Measurements from ENCODE around the gene SF3B3. TPM values are rescaled to one million over a fixed set of nuclear protein-coding genes. Genes with fewer than 3 reads are reported as not detected.

SF3B3 gene
- total RNA-seq, 1 experiment from 2014 or later, result 187 TPM

DNA sequence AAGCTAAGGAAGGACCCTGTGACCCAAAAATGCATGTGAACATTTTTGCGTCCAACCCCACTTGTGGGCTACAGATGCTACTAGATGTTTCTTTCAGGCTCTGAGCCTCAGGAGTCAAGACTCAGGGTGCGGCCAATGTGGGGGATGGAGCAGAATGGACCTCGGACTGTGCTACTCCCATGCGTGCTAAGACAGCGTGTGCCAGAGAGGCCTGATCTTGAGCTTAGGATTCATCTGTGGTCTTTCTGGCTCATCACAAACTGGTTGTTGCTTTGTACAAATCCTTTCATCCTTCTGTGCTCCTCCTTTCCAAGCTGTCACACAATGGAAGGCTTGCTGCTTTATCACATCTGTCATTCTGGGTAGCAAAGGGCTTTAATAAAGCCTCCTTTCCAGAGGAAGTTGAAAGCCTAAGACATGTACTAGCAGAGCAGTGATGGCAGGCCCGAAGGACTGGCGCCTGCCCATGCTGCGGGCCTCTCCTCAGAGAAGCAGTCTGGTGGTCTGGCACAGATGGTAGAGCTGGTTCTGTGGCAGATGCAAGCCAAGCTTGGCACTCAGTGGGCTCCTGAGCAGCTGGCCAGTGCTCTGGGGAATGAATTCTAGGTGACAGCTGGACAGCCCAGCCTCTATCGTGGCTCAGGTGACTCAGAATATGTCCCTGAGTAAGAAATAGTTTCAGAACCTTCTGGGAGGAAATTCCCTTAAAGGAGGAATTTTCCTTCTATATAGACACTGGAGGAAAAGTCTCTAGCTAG, 28.0 kb upstream of the SF3B3 start:
- no peak for DNase-seq
- Histone ChIP-seq H3K9me3 (ENCODE audit: low read length) (no peaks in the 10 kb centered on the region), H3K4me2 (ENCODE audit: low read depth, low read length, poor library complexity, severe bottlenecking) (no peak overlapping the region), H3K27ac (ENCODE audit: low read length) (no peak overlapping the region), H3K4me1 (ENCODE audit: low read length) (no peaks in the 10 kb centered on the region), H3K27me3 (ENCODE audit: low read length) (no peaks in the 10 kb centered on the region), H3K4me3 (ENCODE audit: low read length) (no peak overlapping the region), H3K9me2 (replicated peaks; ENCODE audit: insufficient read depth, low read length) (no peaks in the 10 kb centered on the region), H3K9ac (ENCODE audit: low read length) (no peak overlapping the region), H3K36me3 (ENCODE audit: insufficient read depth, low read length) (peaks cover 5% of the 10 kb centered on the region; the same call in 1 of the 2 replicates), H4K20me1 (ENCODE audit: insufficient read depth, low read depth, low read length) (no peaks in the 10 kb centered on the region), H3K79me2 (ENCODE audit: low read length) (no peaks in the 10 kb centered on the region), H2AFZ (ENCODE audit: low read length) (no peak overlapping the region)

DNA sequence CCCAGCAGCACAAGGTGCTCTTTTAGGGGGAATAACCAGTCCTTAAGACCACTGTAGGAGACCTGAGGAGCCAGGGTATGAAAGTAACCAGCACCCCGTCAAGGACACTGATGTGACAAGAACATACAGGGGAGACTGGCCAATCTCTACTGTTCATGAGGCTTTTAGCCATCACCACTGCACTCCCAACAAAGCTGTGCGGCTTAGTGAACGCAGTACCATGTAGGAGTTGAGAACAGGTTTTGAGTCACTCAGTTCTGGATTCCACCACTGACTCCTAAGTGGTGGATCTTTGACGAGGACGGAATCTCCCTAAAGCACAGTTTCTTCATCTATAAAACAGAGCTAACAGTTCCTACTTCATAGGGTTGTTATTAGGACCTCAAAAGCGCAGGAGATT, 27.1 kb upstream of the SF3B3 start:
- H2AFZ ChIP-seq (ENCODE audit: low read length), result no peak overlapping the region
- no peak overlapping the region for H3K4me2 ChIP-seq (ENCODE audit: low read depth, low read length, poor library complexity, severe bottlenecking)
- H3K4me1 ChIP-seq (ENCODE audit: low read length), result no peaks in the 10 kb centered on the region
- H4K20me1 ChIP-seq (ENCODE audit: insufficient read depth, low read depth, low read length), result no peaks in the 10 kb centered on the region
- no peak overlapping the region for H3K27ac ChIP-seq (ENCODE audit: low read length)
- H3K27me3 ChIP-seq (ENCODE audit: low read length), result no peaks in the 10 kb centered on the region
- H3K9me2 ChIP-seq (replicated peaks; ENCODE audit: insufficient read depth, low read length), result no peaks in the 10 kb centered on the region
- H3K79me2 ChIP-seq (ENCODE audit: low read length), result no peaks in the 10 kb centered on the region
- H3K4me3 ChIP-seq (ENCODE audit: low read length), result no peak overlapping the region
- peaks cover 8% of the 10 kb centered on the region; the same call in 1 of the 2 replicates for H3K36me3 ChIP-seq (ENCODE audit: insufficient read depth, low read length)
- no peak for DNase-seq
- no peaks in the 10 kb centered on the region for H3K9me3 ChIP-seq (ENCODE audit: low read length)
- no peak overlapping the region for H3K9ac ChIP-seq (ENCODE audit: low read length)

GRCh38 chr16:70508752-70509151, 14.9 kb upstream of the SF3B3 start:
- no peaks in the 10 kb centered on the region for H3K9me2 ChIP-seq (replicated peaks; ENCODE audit: insufficient read depth, low read length)
- H3K9ac ChIP-seq (ENCODE audit: low read length), result no peak overlapping the region
- peak; percentile 71 for DNase-seq
- no peaks in the 10 kb centered on the region for H3K4me1 ChIP-seq (ENCODE audit: low read length)
- no peak overlapping the region for H2AFZ ChIP-seq (ENCODE audit: low read length)
- no peaks in the 10 kb centered on the region for H3K27me3 ChIP-seq (ENCODE audit: low read length)
- H3K27ac ChIP-seq (ENCODE audit: low read length), result no peak overlapping the region
- no peak overlapping the region for H3K4me2 ChIP-seq (ENCODE audit: low read depth, low read length, poor library complexity, severe bottlenecking)
- peaks cover 7% of the 10 kb centered on the region; the same call in 1 of the 2 replicates for H3K36me3 ChIP-seq (ENCODE audit: insufficient read depth, low read length)
- H3K4me3 ChIP-seq (ENCODE audit: low read length), result no peak overlapping the region
- H3K79me2 ChIP-seq (ENCODE audit: low read length), result no peaks in the 10 kb centered on the region
- no peaks in the 10 kb centered on the region for H4K20me1 ChIP-seq (ENCODE audit: insufficient read depth, low read depth, low read length)
- no peaks in the 10 kb centered on the region for H3K9me3 ChIP-seq (ENCODE audit: low read length)

GRCh38 chr16:70510216-70510615, 13.4 kb upstream of the SF3B3 start:
- H3K4me3 ChIP-seq (ENCODE audit: low read length), result no peak overlapping the region
- H3K9me2 ChIP-seq (replicated peaks; ENCODE audit: insufficient read depth, low read length), result no peaks in the 10 kb centered on the region
- no peak overlapping the region for H3K4me2 ChIP-seq (ENCODE audit: low read depth, low read length, poor library complexity, severe bottlenecking)
- H4K20me1 ChIP-seq (ENCODE audit: insufficient read depth, low read depth, low read length), result no peaks in the 10 kb centered on the region
- no peaks in the 10 kb centered on the region for H3K27me3 ChIP-seq (ENCODE audit: low read length)
- peaks cover 13% of the 10 kb centered on the region; the same call in 1 of the 2 replicates for H3K36me3 ChIP-seq (ENCODE audit: insufficient read depth, low read length)
- no peak overlapping the region for H3K27ac ChIP-seq (ENCODE audit: low read length)
- no peaks in the 10 kb centered on the region for H3K9me3 ChIP-seq (ENCODE audit: low read length)
- H2AFZ ChIP-seq (ENCODE audit: low read length), result no peak overlapping the region
- no peaks in the 10 kb centered on the region for H3K4me1 ChIP-seq (ENCODE audit: low read length)
- no peaks in the 10 kb centered on the region for H3K79me2 ChIP-seq (ENCODE audit: low read length)
- no peak for DNase-seq
- no peak overlapping the region for H3K9ac ChIP-seq (ENCODE audit: low read length)

DNA sequence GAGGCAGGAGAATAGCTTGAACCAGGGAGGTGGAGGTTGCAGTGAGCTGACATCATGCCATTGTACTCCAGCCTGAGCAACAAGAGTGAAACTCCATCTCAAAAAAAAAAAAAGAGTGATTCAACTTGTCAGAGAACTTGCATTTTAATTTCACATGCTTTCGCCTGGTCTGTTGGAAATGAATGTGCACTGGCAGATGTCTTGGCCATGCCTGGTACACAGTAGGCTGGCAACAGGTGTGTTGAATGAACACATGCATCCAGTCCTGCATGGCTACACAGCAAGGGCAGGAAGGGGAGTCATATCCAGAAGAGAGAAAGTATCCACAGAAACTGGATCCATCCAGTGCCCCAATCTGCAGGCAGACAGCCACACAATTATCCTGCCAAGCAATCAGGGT, 11.8 kb upstream of the SF3B3 start:
- H3K4me2 ChIP-seq (ENCODE audit: low read depth, low read length, poor library complexity, severe bottlenecking), result no peak overlapping the region
- H4K20me1 ChIP-seq (ENCODE audit: insufficient read depth, low read depth, low read length), result no peaks in the 10 kb centered on the region
- no peaks in the 10 kb centered on the region for H3K79me2 ChIP-seq (ENCODE audit: low read length)
- no peak overlapping the region for H2AFZ ChIP-seq (ENCODE audit: low read length)
- no peak overlapping the region for H3K27ac ChIP-seq (ENCODE audit: low read length)
- H3K36me3 ChIP-seq (ENCODE audit: insufficient read depth, low read length), result peaks cover 13% of the 10 kb centered on the region; the same call in 1 of the 2 replicates
- DNase-seq, result no peak
- H3K4me3 ChIP-seq (ENCODE audit: low read length), result no peak overlapping the region
- H3K27me3 ChIP-seq (ENCODE audit: low read length), result no peaks in the 10 kb centered on the region
- no peak overlapping the region for H3K9ac ChIP-seq (ENCODE audit: low read length)
- no peaks in the 10 kb centered on the region for H3K9me3 ChIP-seq (ENCODE audit: low read length)
- no peaks in the 10 kb centered on the region for H3K9me2 ChIP-seq (replicated peaks; ENCODE audit: insufficient read depth, low read length)
- no peaks in the 10 kb centered on the region for H3K4me1 ChIP-seq (ENCODE audit: low read length)

GRCh38 chr16:70512456-70512855, 11.2 kb upstream of the SF3B3 start:
- DNase-seq, result no peak
- Histone ChIP-seq H3K27me3 (ENCODE audit: low read length) (no peaks in the 10 kb centered on the region), H2AFZ (ENCODE audit: low read length) (no peak overlapping the region), H3K4me1 (ENCODE audit: low read length) (no peaks in the 10 kb centered on the region), H3K9me3 (ENCODE audit: low read length) (no peaks in the 10 kb centered on the region), H3K27ac (ENCODE audit: low read length) (no peak overlapping the region), H3K36me3 (ENCODE audit: insufficient read depth, low read length) (peaks cover 9% of the 10 kb centered on the region; the same call in 1 of the 2 replicates), H3K79me2 (ENCODE audit: low read length) (no peaks in the 10 kb centered on the region), H3K4me3 (ENCODE audit: low read length) (no peak overlapping the region), H3K9me2 (replicated peaks; ENCODE audit: insufficient read depth, low read length) (no peaks in the 10 kb centered on the region), H3K4me2 (ENCODE audit: low read depth, low read length, poor library complexity, severe bottlenecking) (no peak overlapping the region), H3K9ac (ENCODE audit: low read length) (no peak overlapping the region), H4K20me1 (ENCODE audit: insufficient read depth, low read depth, low read length) (no peaks in the 10 kb centered on the region)

GRCh38 chr16:70520612-70521297, 2.9 kb upstream of the SF3B3 start:
- Histone ChIP-seq H3K4me2 (ENCODE audit: low read depth, low read length, poor library complexity, severe bottlenecking) (no peak overlapping the region), H3K9ac (ENCODE audit: low read length) (no peak overlapping the region), H2AFZ (ENCODE audit: low read length) (0 out of 2 replicates have a peak overlapping the region, but pooled peaks have one; percentile 24), H3K9me2 (replicated peaks; ENCODE audit: insufficient read depth, low read length) (no peaks in the 10 kb centered on the region), H3K27me3 (ENCODE audit: low read length) (no peaks in the 10 kb centered on the region), H3K27ac (ENCODE audit: low read length) (no peak overlapping the region), H3K36me3 (ENCODE audit: insufficient read depth, low read length) (peaks cover 6% of the 10 kb centered on the region), H3K4me1 (ENCODE audit: low read length) (peaks cover 28% of the 10 kb centered on the region), H4K20me1 (ENCODE audit: insufficient read depth, low read depth, low read length) (peaks cover 6% of the 10 kb centered on the region; the same call in 1 of the 2 replicates), H3K79me2 (ENCODE audit: low read length) (peaks cover 47% of the 10 kb centered on the region), H3K9me3 (ENCODE audit: low read length) (no peaks in the 10 kb centered on the region), H3K4me3 (ENCODE audit: low read length) (no peak overlapping the region)
- DNase-seq, result no peak
